GM19351 (cell line): ENCODE data around the gene FBXL13.
"Not testable (repeated sequence)": the region's sequence is repeated elsewhere in the genome, so short reads cannot be mapped to it uniquely, and the experiment has no call there.

Experiments used
- ATAC-seq: cut with Tn5 transposase; IDR thresholded peaks from one replicate; pipeline ENCODE4 v1.9.1; 2021; ENCODE audit warnings: mild to moderate bottlenecking, moderate library complexity; ENCODE audit not compliant: unreplicated experiment

The FBXL13 gene

GRCh38 chr7:102988631-102989560 is 85.7 kb downstream of the FBXL13 start:
- no peak for ATAC-seq

GRCh38 chr7:102988088-102988487 is 86.5 kb downstream of the FBXL13 start:
- ATAC-seq = no peak

- no peak for ATAC-seq
Measured at GRCh38 chr7:102985176-102985783, 89.3 kb downstream of the FBXL13 start.

GRCh38 chr7:102983602-102984001 is 91.0 kb downstream of the FBXL13 start:
- ATAC-seq = no peak

GRCh38 chr7:102982235-102982634 is 92.4 kb downstream of the FBXL13 start:
- no peak for ATAC-seq

- ATAC-seq = no peak
Measured at GRCh38 chr7:102981451-102981850, 93.1 kb downstream of the FBXL13 start.

GRCh38 chr7:102979670-102980069 is 94.9 kb downstream of the FBXL13 start:
- ATAC-seq = no peak

GRCh38 chr7:102978284-102978683 is 96.3 kb downstream of the FBXL13 start:
- no peak for ATAC-seq

- not testable (repeated sequence) for ATAC-seq
Measured at GRCh38 chr7:102977586-102977985, 97.0 kb downstream of the FBXL13 start.

- no peak for ATAC-seq
Measured at GRCh38 chr7:102976493-102976892, 98.1 kb downstream of the FBXL13 start.

- no peak for ATAC-seq
Measured at GRCh38 chr7:102975854-102976253, 98.7 kb downstream of the FBXL13 start.

- ATAC-seq = no peak
Measured at GRCh38 chr7:102974366-102975236, 100.0 kb downstream of the FBXL13 start.

GRCh38 chr7:102973096-102973802 is 101.3 kb downstream of the FBXL13 start:
- no peak for ATAC-seq

- no peak for ATAC-seq
Measured at GRCh38 chr7:102967798-102968197, 106.8 kb downstream of the FBXL13 start.

GRCh38 chr7:102966465-102966864 is 108.1 kb downstream of the FBXL13 start:
- no peak for ATAC-seq

GRCh38 chr7:102961993-102962392 is 112.6 kb downstream of the FBXL13 start:
- ATAC-seq = not testable (repeated sequence)

GRCh38 chr7:102958004-102958403 is 116.6 kb downstream of the FBXL13 start:
- not testable (repeated sequence) for ATAC-seq

- ATAC-seq = not testable (repeated sequence)
Measured at GRCh38 chr7:102954359-102954758, 120.2 kb downstream of the FBXL13 start.

GRCh38 chr7:102953406-102953805 is 121.2 kb downstream of the FBXL13 start:
- ATAC-seq = no peak

GRCh38 chr7:102951839-102952238 is 122.8 kb downstream of the FBXL13 start:
- no peak for ATAC-seq

GRCh38 chr7:102944241-102944640 is 130.4 kb downstream of the FBXL13 start:
- no peak for ATAC-seq
